H1 (cell line): ENCODE results near the gene SLC25A4. TPM values are rescaled to one million over a fixed set of nuclear protein-coding genes. Genes with fewer than 3 reads are reported as not detected.

Experiments
- CTCF ChIA-PET: fragments of 300-600 bp; sonication (Branson Sonifier 250); formaldehyde crosslinking; loops from one replicate; lab custom pipeline; 2021; ENCODE audit not compliant: partially characterized antibody; lab: Charles Lee
- POLR2A ChIA-PET: fragments of 300-600 bp; sonication (Branson Sonifier 250); formaldehyde crosslinking; loops from one replicate; lab custom pipeline; 2021; ENCODE audit warnings: inconsistent platforms; ENCODE audit not compliant: partially characterized antibody; lab: Charles Lee
- DNase-seq, 2 experiments: peaks; one replicate each; pipeline versions ENCODE4 v3.0.0 to v3.0.0-alpha.2; 2010 to 2022; ENCODE audit warnings: low spot score in 2 of 2, low read depth in 1 of 2, mixed read lengths in 1 of 2
- FAIRE-seq: peaks from 2 replicates; lab custom pipeline; 2011; peaks lifted over from hg19 to GRCh38; lab: Jason Lieb, UNC
- H2AFZ ChIP-seq: 2 replicates; pipeline ENCODE4 v1.8.1; 2012; ENCODE audit warnings: low read length, inconsistent platforms
- H2AK5ac ChIP-seq: 2 replicates; pipeline ENCODE4 v1.6.1; 2013; ENCODE audit warnings: low read depth, low read length
- H2BK120ac ChIP-seq: replicated peaks from 2 replicates; pipeline ENCODE3; 2013; ENCODE audit warnings: low read depth, low read length, inconsistent platforms
- H2BK12ac ChIP-seq: 2 replicates; pipeline ENCODE4 v1.6.1; 2013; ENCODE audit warnings: low read depth, low read length
- H2BK15ac ChIP-seq: 2 replicates; pipeline ENCODE4 v1.6.1; 2013; ENCODE audit warnings: low read length
- H2BK20ac ChIP-seq: 2 replicates; pipeline ENCODE4 v1.6.1; 2013; ENCODE audit warnings: low read length
- H2BK5ac ChIP-seq: 2 replicates; pipeline ENCODE4 v1.6.1; 2013; ENCODE audit warnings: low read depth, low read length
- H3K14ac ChIP-seq: 2 replicates; pipeline ENCODE4 v1.6.1; 2013; ENCODE audit warnings: inconsistent platforms; ENCODE audit not compliant: insufficient read length
- H3K18ac ChIP-seq: 2 replicates; pipeline ENCODE4 v1.6.1; 2013; ENCODE audit warnings: low read length; ENCODE audit errors: extremely low read depth
- H3K23ac ChIP-seq: 2 replicates; pipeline ENCODE4 v1.6.1; 2013; ENCODE audit warnings: inconsistent platforms; ENCODE audit not compliant: insufficient read length
- H3K23me2 ChIP-seq: 2 replicates; pipeline ENCODE4 v1.6.1; 2013; ENCODE audit warnings: low read depth, low read length
- H3K27ac ChIP-seq: 2 replicates; pipeline ENCODE4 v1.6.1; 2011; ENCODE audit warnings: low read depth, low read length, inconsistent platforms
- H3K27me3 ChIP-seq, 4 experiments: replicated peaks in 1 of 4; 1 replicate in 1 of 4; 2 replicates in 3 of 4; pipeline versions ENCODE4 v1.6.1 to v1.8.1; 2011 to 2013; ENCODE audit warnings: low read length in 3 of 4, mild to moderate bottlenecking in 3 of 4, inconsistent platforms in 2 of 4, mixed read lengths in 2 of 4, moderate library complexity in 1 of 4; ENCODE audit not compliant: control insufficient read depth in 3 of 4, insufficient read depth in 3 of 4; ENCODE audit errors: extremely low read depth in 1 of 4
- H3K36me3 ChIP-seq, 4 experiments: 2 replicates each; pipeline versions ENCODE4 v1.6.1 to v1.8.1; 2011 to 2013; ENCODE audit warnings: mild to moderate bottlenecking in 4 of 4, low read length in 3 of 4, moderate library complexity in 2 of 4, control low read depth in 1 of 4, inconsistent platforms in 1 of 4; ENCODE audit not compliant: insufficient read depth in 4 of 4, control insufficient read depth in 2 of 4
- H3K4ac ChIP-seq: replicated peaks from 2 replicates; pipeline ENCODE3; 2013; ENCODE audit warnings: low read length, low read depth, mixed read lengths, inconsistent platforms; ENCODE audit not compliant: insufficient read length
- H3K4me1 ChIP-seq, 4 experiments: replicated peaks in 1 of 4; 1 replicate in 1 of 4; 2 replicates in 3 of 4; pipeline versions ENCODE4 v1.6.1 to v1.8.1; 2011 to 2013; ENCODE audit warnings: low read length in 3 of 4, inconsistent platforms in 2 of 4, mixed read lengths in 1 of 4; ENCODE audit not compliant: insufficient read depth in 4 of 4, control insufficient read depth in 3 of 4
- H3K4me2 ChIP-seq, 2 experiments: 2 replicates each; pipeline versions ENCODE4 v1.6.1 to v1.8.1; 2011 to 2013; ENCODE audit warnings: low read depth in 2 of 2, low read length in 2 of 2, control low read depth in 1 of 2, inconsistent platforms in 1 of 2, mild to moderate bottlenecking in 1 of 2; ENCODE audit not compliant: insufficient read depth in 1 of 2
- H3K4me3 ChIP-seq, 4 experiments: fragments of 200-600, 300-600 bp in 1 of 4; sonication (generic), shearing (Covaris generic), sonication (Bioruptor Twin) in 1 of 4; 2 replicates each; pipeline versions ENCODE4 v1.5.1 to v1.8.1; 2011 to 2016; ENCODE audit warnings: low read length in 4 of 4, low read depth in 3 of 4, control low read depth in 2 of 4, inconsistent platforms in 2 of 4, mild to moderate bottlenecking in 2 of 4, mixed read lengths in 1 of 4, moderate library complexity in 1 of 4; ENCODE audit not compliant: insufficient read depth in 2 of 4; ENCODE audit errors: extremely low read depth in 1 of 4
- H3K56ac ChIP-seq: replicated peaks from 2 replicates; pipeline ENCODE3; 2013; ENCODE audit warnings: low read depth, mild to moderate bottlenecking, mixed read lengths, low read length, inconsistent platforms; ENCODE audit not compliant: insufficient read length
- H3K79me1 ChIP-seq: 2 replicates; pipeline ENCODE4 v1.6.1; 2013; ENCODE audit warnings: low read depth, low read length, control low read depth
- H3K79me2 ChIP-seq, 2 experiments: 2 replicates each; pipeline versions ENCODE4 v1.6.1 to v1.8.1; 2012 to 2013; ENCODE audit warnings: low read length in 2 of 2, mild to moderate bottlenecking in 2 of 2, inconsistent platforms in 1 of 2; ENCODE audit not compliant: insufficient read depth in 2 of 2, control insufficient read depth in 1 of 2
- H3K9ac ChIP-seq, 4 experiments: replicated peaks in 1 of 4; 1 replicate in 1 of 4; 2 replicates in 3 of 4; pipeline versions ENCODE4 v1.6.1 to v1.8.1; 2011 to 2013; ENCODE audit warnings: low read depth in 3 of 4, low read length in 3 of 4, control low read depth in 2 of 4, mild to moderate bottlenecking in 2 of 4, moderate library complexity in 2 of 4, inconsistent platforms in 1 of 4; ENCODE audit errors: extremely low read depth in 1 of 4
- H3K9me3 ChIP-seq, 2 experiments: 2 replicates each; pipeline versions ENCODE4 v1.6.1 to v1.8.1; 2012 to 2013; ENCODE audit warnings: mild to moderate bottlenecking in 2 of 2, moderate library complexity in 2 of 2, control low read depth in 1 of 2, inconsistent platforms in 1 of 2, low read depth in 1 of 2, low read length in 1 of 2, mixed read lengths in 1 of 2; ENCODE audit not compliant: insufficient read depth in 2 of 2
- H4K20me1 ChIP-seq, 2 experiments: replicated peaks in 1 of 2; 2 replicates each; pipeline versions ENCODE3 to v1.8.1; 2011 to 2013; ENCODE audit warnings: inconsistent platforms in 2 of 2, low read length in 2 of 2, mild to moderate bottlenecking in 1 of 2; ENCODE audit not compliant: insufficient read depth in 2 of 2, control insufficient read depth in 1 of 2
- H4K5ac ChIP-seq: 2 replicates; pipeline ENCODE4 v1.6.1; 2013; ENCODE audit warnings: low read length, low read depth, mixed read lengths, inconsistent platforms; ENCODE audit not compliant: insufficient read length
- H4K8ac ChIP-seq: 2 replicates; pipeline ENCODE4 v1.8.0; 2013; ENCODE audit warnings: mild to moderate bottlenecking, moderate library complexity, low read length, inconsistent platforms; ENCODE audit not compliant: insufficient read depth; ENCODE audit errors: extremely low read depth
- H4K91ac ChIP-seq: replicated peaks from 2 replicates; pipeline ENCODE3; 2013; ENCODE audit warnings: low read length, mixed read lengths, inconsistent platforms; ENCODE audit not compliant: insufficient read length
- GABPA ChIP-seq: IDR thresholded peaks from 2 replicates; pipeline ENCODE4 v1.6.1; 2011; ENCODE audit warnings: mild to moderate bottlenecking, low read length, moderate library complexity, borderline replicate concordance; ENCODE audit not compliant: insufficient read depth
- JUND ChIP-seq: IDR thresholded peaks from 2 replicates; pipeline ENCODE4 v1.6.1; 2011; ENCODE audit warnings: mild to moderate bottlenecking, improper control_type of control experiment, low read length
- SIN3A ChIP-seq, 2 experiments: IDR thresholded peaks in 1 of 2; conservative IDR thresholded peaks in 1 of 2; 2 replicates each; pipeline ENCODE4 v1.6.1; 2011 to 2012; ENCODE audit warnings: low read length in 2 of 2, improper control_type of control experiment in 1 of 2, low read depth in 1 of 2, mild to moderate bottlenecking in 1 of 2
- SP1 ChIP-seq: IDR thresholded peaks from 2 replicates; pipeline ENCODE4 v1.6.1; 2011; ENCODE audit warnings: low read depth, low read length
- SRF ChIP-seq: IDR thresholded peaks from 2 replicates; pipeline ENCODE4 v1.6.1; 2011; ENCODE audit warnings: mild to moderate bottlenecking, low read depth, low read length, moderate library complexity
- WGBS, 2 experiments: shearing (Covaris generic) in 1 of 2; methylation state at CpG; one replicate each; pipeline versions ENCODE4 v1.1.6 to v1.1.7; 2013 to 2015; ENCODE audit warnings: low lambda C conversion rate in 2 of 2, mixed read lengths in 2 of 2, inconsistent platforms in 1 of 2, low coverage in 1 of 2, missing lambda C conversion rate in 1 of 2; ENCODE audit not compliant: insufficient replicate concordance in 2 of 2, insufficient coverage in 1 of 2, insufficient read length in 1 of 2; ENCODE audit errors: extremely low coverage in 1 of 2, missing lambda C conversion rate in 1 of 2; 5-methylcytosine and 5-hydroxymethylcytosine counted together
- polyA plus RNA-seq, 7 experiments: library from polyadenylated mRNA; depleted of rRNA in 3 of 7; stranded (reverse) in 5 of 7; unstranded in 2 of 7; fragments of >200 nt in 5 of 7; fragments of 200-250 nt in 2 of 7; gene quantifications; 1 replicate in 5 of 7; 2 replicates in 1 of 7; 4 replicates in 1 of 7; pipeline versions ENCODE4 v1.2.1 to v1.2.3, GENCODE V29; 2011 to 2013; ENCODE audit warnings: missing spikeins in 2 of 7, mixed read lengths in 2 of 7
- total RNA-seq: library from RNA; stranded (reverse); fragmentation: NEBNext Ultra II Directional; extraction: Animal tissue kit (Norgen Biotek cat#: 25700); gene quantifications from 2 replicates; pipeline ENCODE4 v1.2.1, GENCODE V29; 2021

Gene SLC25A4
- total and polyA plus RNA-seq, 2 of the 8 experiments (the other 6 are each of a cell fraction or from before 2014, with no cell fraction given): 41.3 to 42.0 TPM

DNA sequence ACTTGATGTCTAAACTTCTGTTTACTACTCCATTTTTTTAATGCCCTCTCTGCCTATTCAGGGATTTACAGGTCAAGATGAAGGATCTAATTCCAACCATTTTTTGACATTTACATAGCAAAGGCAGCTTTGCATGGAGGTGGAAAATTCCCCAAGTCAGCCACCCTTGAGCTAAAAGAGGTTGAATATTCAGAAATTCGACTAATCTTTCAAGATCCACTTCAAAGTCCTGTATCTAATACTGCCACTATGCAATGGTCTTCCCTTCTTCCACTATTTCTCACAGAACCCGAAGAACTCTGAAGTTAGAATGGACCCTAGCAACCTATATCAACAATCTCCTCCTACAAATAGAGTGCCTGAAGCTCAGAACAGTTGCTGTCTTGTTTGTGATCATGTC is 39.2 kb downstream of the SLC25A4 start:
- no peak overlapping the region for H4K8ac ChIP-seq
- H3K23ac ChIP-seq: no peak overlapping the region
- FAIRE-seq (no peak), DNase-seq (no peak)
- peaks cover 4 to 10% (median 6%) of the 10 kb centered on the region in 4 experiments; a peak in 5 of 7 replicates for H3K4me1 ChIP-seq
- H3K14ac ChIP-seq: no peak overlapping the region
- H4K91ac ChIP-seq: no peak overlapping the region
- H3K27me3 ChIP-seq: no peaks in the 10 kb centered on the region
- no peak overlapping the region for H3K56ac ChIP-seq
- H3K4ac ChIP-seq: no peak overlapping the region
- no peaks in the 10 kb centered on the region for H3K9me3 ChIP-seq
- WGBS, 2 experiments: 56% methylated on average over 2 of the region's 2 CpGs; no CpG with 5 or more reads in 1 of the 2 experiments
- H3K18ac ChIP-seq: no peak overlapping the region
- ChIA-PET CTCF (interaction anchor here (0.9 to 5.9 kb wide), 15 partner anchors 11 to 174 kb away, joined by 3 to 55 read pairs (median 7); no protein-coding TSS in a partner anchor), POLR2A (interaction anchor here (0.5 to 2.1 kb wide), 2 partner anchors 15 to 39 kb away, joined by 3 to 6 read pairs; partner anchors contain the start of gene SLC25A4)
- H4K20me1 ChIP-seq: peaks cover 0 to 3% of the 10 kb centered on the region in 2 experiments
- H3K36me3 ChIP-seq: peaks cover 0 to 1% (median 0%) of the 10 kb centered on the region in 4 experiments; a peak in 1 of 8 replicates
- H3K4me3 ChIP-seq: peak overlapping the region in 1 of 4 experiments; percentile 20; a peak in 1 of 8 replicates
- no peak overlapping the region for H2BK20ac ChIP-seq
- no peak overlapping the region for H2BK15ac ChIP-seq
- H3K4me2 ChIP-seq: peak overlapping the region in 1 of 2 experiments; percentile 40; a peak in 1 of 4 replicates
- H3K79me1 ChIP-seq: no peaks in the 10 kb centered on the region
- H2AFZ ChIP-seq: no peak overlapping the region
- no peaks in the 10 kb centered on the region for H3K23me2 ChIP-seq
- TF ChIP-seq SIN3A (conservative IDR thresholded peaks at IDR 0.05 in 1 of 2, IDR thresholded peaks at IDR 0.05 in 1 of 2; ENCODE audit: low read depth in 1 of 2, low read length in 2 of 2): no peak
- TF ChIP-seq GABPA: no peak
- no peak for TF ChIP-seq JUND
- no peak for TF ChIP-seq SRF
- TF ChIP-seq SP1: no peak
- no peak overlapping the region for H2BK5ac ChIP-seq
- H3K27ac ChIP-seq: no peak overlapping the region
- H3K9ac ChIP-seq: no peak overlapping the region
- H2BK12ac ChIP-seq: no peak overlapping the region
- H4K5ac ChIP-seq: no peak overlapping the region
- H3K79me2 ChIP-seq: peaks cover 0 to 6% of the 10 kb centered on the region in 2 experiments; a peak in 2 of 4 replicates
- no peak overlapping the region for H2BK120ac ChIP-seq
- H2AK5ac ChIP-seq: no peak overlapping the region
